Stimulated activated CD4-positive, alpha-beta T cell treated with anti-CD3 and anti-CD28 coated beads, Interleukin-1b, Interleukin-23, amount 100 ng/mL, for 4 hours (primary cell): ENCODE measurements around the gene COA7.

Experiments
- DNase-seq, 2 donors: peaks; one replicate each; pipeline ENCODE4 v3.0.0-alpha.2; 2020; ENCODE audit warnings: low read depth in 2 of 2

COA7 gene

GRCh38 chr1:52669696-52670095 is 28.5 kb downstream of the COA7 start:
- DNase-seq: no peak

- DNase-seq: no peak
Observed at GRCh38 chr1:52668711-52669110, 29.4 kb downstream of the COA7 start.

- DNase-seq: no peak
Observed at GRCh38 chr1:52667984-52668383, 30.2 kb downstream of the COA7 start.

- no peak for DNase-seq
Observed at GRCh38 chr1:52667290-52667689, 30.9 kb downstream of the COA7 start.

GRCh38 chr1:52665006-52665941 is 32.9 kb downstream of the COA7 start:
- no peak for DNase-seq

GRCh38 chr1:52663716-52664115 is 34.4 kb downstream of the COA7 start:
- no peak for DNase-seq

GRCh38 chr1:52662645-52663313 is 35.4 kb downstream of the COA7 start:
- DNase-seq: no peak

GRCh38 chr1:52660807-52661206 is 37.3 kb downstream of the COA7 start:
- no peak for DNase-seq

- no peak for DNase-seq
Observed at GRCh38 chr1:52659851-52660596, 38.1 kb downstream of the COA7 start.

- DNase-seq: no peak
Observed at GRCh38 chr1:52659356-52659755, 38.8 kb downstream of the COA7 start.

GRCh38 chr1:52658795-52659194 is 39.4 kb downstream of the COA7 start:
- no peak for DNase-seq

GRCh38 chr1:52657702-52658101 is 40.4 kb downstream of the COA7 start:
- no peak for DNase-seq

GRCh38 chr1:52654063-52654462 is 44.1 kb downstream of the COA7 start:
- no peak for DNase-seq

- DNase-seq: no peak
Observed at GRCh38 chr1:52653207-52653849, 44.8 kb downstream of the COA7 start.

- no peak for DNase-seq
Observed at GRCh38 chr1:52651904-52652303, 46.2 kb downstream of the COA7 start.

GRCh38 chr1:52645261-52645660 is 52.9 kb downstream of the COA7 start:
- no peak for DNase-seq

GRCh38 chr1:52641307-52641706 is 56.8 kb downstream of the COA7 start:
- DNase-seq: no peak

GRCh38 chr1:52640697-52641096 is 57.5 kb downstream of the COA7 start:
- no peak for DNase-seq

- DNase-seq: no peak
Observed at GRCh38 chr1:52637946-52638345, 60.2 kb downstream of the COA7 start.

GRCh38 chr1:52636721-52637695 is 61.1 kb downstream of the COA7 start:
- peak in 1 of 2 donors; percentile 48 for DNase-seq
